HepG2 (cell line): ENCODE measurements around the gene SRC. TPM values are rescaled to one million over a fixed set of nuclear protein-coding genes. Genes with fewer than 3 reads are reported as not detected.

Experiments
- ATF7 ChIP-seq, 2 experiments: fragments of 450-650 bp in 1 of 2; sonication (generic) in 1 of 2; formaldehyde crosslinking in 1 of 2; IDR thresholded peaks; 2 replicates each; pipeline versions ENCODE4 v1.4.0 to v1.6.1; 2016 to 2020; ENCODE audit warnings: antibody characterized with exemption in 1 of 2, mild to moderate bottlenecking in 1 of 2, missing genetic modification reagents in 1 of 2
- IKZF4 ChIP-seq: sonication (generic); formaldehyde crosslinking; IDR thresholded peaks from 2 replicates; pipeline ENCODE4 v1.5.1; 2020; ENCODE audit warnings: borderline replicate concordance, mild to moderate bottlenecking, low read depth, missing genetic modification reagents; ENCODE audit errors: not compliant biosample characterization
- IRF9 ChIP-seq: sonication (generic); formaldehyde crosslinking; IDR thresholded peaks from 2 replicates; pipeline ENCODE4 v1.8.0; 2022; ENCODE audit warnings: missing genetic modification reagents, mild to moderate bottlenecking, borderline replicate concordance
- NFKB2 ChIP-seq: sonication (generic); formaldehyde crosslinking; IDR thresholded peaks from 2 replicates; pipeline ENCODE4 v1.4.0; 2020; ENCODE audit warnings: missing genetic modification reagents, borderline replicate concordance
- PRDM10 ChIP-seq: sonication (generic); formaldehyde crosslinking; IDR thresholded peaks from 2 replicates; pipeline ENCODE4 v1.4.0; 2020; ENCODE audit warnings: low read depth, missing genetic modification reagents
- SALL2 ChIP-seq: sonication (generic); formaldehyde crosslinking; IDR thresholded peaks from 2 replicates; pipeline ENCODE4 v1.8.1; 2023; ENCODE audit warnings: mild to moderate bottlenecking, missing genetic modification reagents, inconsistent platforms
- SMAD1 ChIP-seq: sonication (generic); formaldehyde crosslinking; IDR thresholded peaks from 2 replicates; pipeline ENCODE4 v1.4.0; 2020; ENCODE audit warnings: missing genetic modification reagents, low read depth, mild to moderate bottlenecking, borderline replicate concordance
- STAG1 ChIP-seq: sonication (generic); formaldehyde crosslinking; IDR thresholded peaks from 2 replicates; pipeline ENCODE4 v1.4.0; 2020; ENCODE audit warnings: missing genetic modification reagents
- TBX3 ChIP-seq: fragments of 450-650 bp; IDR thresholded peaks from 2 replicates; pipeline ENCODE4 v1.6.1; 2017; ENCODE audit warnings: antibody characterized with exemption, mild to moderate bottlenecking, inconsistent platforms, borderline replicate concordance
- U2AF1 ChIP-seq: fragments of 200-400 bp; formaldehyde crosslinking; optimal IDR thresholded peaks from 2 replicates; pipeline ENCODE3; 2017; ENCODE audit warnings: mild to moderate bottlenecking, low read depth, low read length
- ZBTB7B ChIP-seq: sonication (generic); formaldehyde crosslinking; IDR thresholded peaks from 2 replicates; pipeline ENCODE4 v1.4.0; 2020; ENCODE audit warnings: missing genetic modification reagents
- ZNF33B ChIP-seq: sonication (generic); formaldehyde crosslinking; IDR thresholded peaks from 2 replicates; pipeline ENCODE4 v1.5.1; 2020; ENCODE audit warnings: mild to moderate bottlenecking, missing genetic modification reagents
- ZNF407 ChIP-seq: sonication (generic); formaldehyde crosslinking; IDR thresholded peaks from one replicate; pipeline ENCODE4 v1.5.1; 2020; ENCODE audit warnings: mild to moderate bottlenecking, missing genetic modification reagents; ENCODE audit errors: not compliant biosample characterization
- ZSCAN20 ChIP-seq: sonication (generic); formaldehyde crosslinking; IDR thresholded peaks from 2 replicates; pipeline ENCODE4 v1.4.0; 2020; ENCODE audit warnings: missing genetic modification reagents, mild to moderate bottlenecking, borderline replicate concordance
- polyA plus RNA-seq, 8 experiments: library from polyadenylated mRNA; depleted of rRNA in 3 of 8; stranded (reverse) in 7 of 8; unstranded in 1 of 8; fragments of >200 nt; fragmentation: Illumina TruSeq in 4 of 8; extraction: Trizol in 4 of 8; gene quantifications; 2 replicates each; pipeline versions ENCODE4 v1.2.1 to v1.2.3, GENCODE V29; 2011 to 2016; ENCODE audit warnings: low read depth in 4 of 8, missing spikeins in 1 of 8, mixed read lengths in 1 of 8; ENCODE audit not compliant: insufficient read depth in 1 of 8
- total RNA-seq, 5 experiments: library from RNA; depleted of rRNA; stranded (reverse); fragments of >200 nt; fragmentation: Illumina TruSeq; extraction: Trizol; gene quantifications; 2 replicates each; pipeline ENCODE4 v1.2.3, GENCODE V29; 2016; ENCODE audit warnings: low read depth in 1 of 5

Gene SRC
- total and polyA plus RNA-seq, 2 of the 13 experiments (the other 11 are each of a cell fraction or from before 2014, with no cell fraction given): 54.7 to 192 TPM

GRCh38 chr20:37335642-37336368 lies 10.1 kb upstream of the SRC start (continued):
- no peak for TF ChIP-seq ZSCAN20 (CRISPR knock-in tag)
- TF ChIP-seq ATF7 (IDR thresholded peaks at IDR 0.05): no peak
- no peak for TF ChIP-seq ATF7 (CRISPR knock-in tag; IDR thresholded peaks at IDR 0.05)
- TF ChIP-seq NFKB2 (CRISPR knock-in tag): no peak; the same call in 1 of the 2 replicates
- TF ChIP-seq TBX3: peak; percentile 15; the same call in 1 of the 2 replicates
- TF ChIP-seq IKZF4 (CRISPR knock-in tag): no peak
- peak; percentile 3; the same call in 1 of the 2 replicates for TF ChIP-seq SALL2 (CRISPR knock-in tag)
- TF ChIP-seq PRDM10: no peak
- TF ChIP-seq SMAD1 (CRISPR knock-in tag): peak; percentile 48; the same call in 1 of the 2 replicates
- TF ChIP-seq ZNF33B (CRISPR knock-in tag): no peak
- no peak for TF ChIP-seq U2AF1
- peak; percentile 63 for TF ChIP-seq ZBTB7B (CRISPR knock-in tag)
- TF ChIP-seq ZNF407 (CRISPR knock-in tag): no peak
- TF ChIP-seq IRF9: no peak
- TF ChIP-seq STAG1 (CRISPR knock-in tag): no peak
